Fibroblast of lung (primary cell): ENCODE data around the gene NEUROD2.

Experiments used
- CTCF ChIP-seq, 2 donors: IDR thresholded peaks in 1 of 2; conservative IDR thresholded peaks in 1 of 2; 1 replicate in 1 of 2; 2 replicates in 1 of 2; pipeline ENCODE4 v1.5.1; 2011 to 2012; ENCODE audit warnings: low read length in 2 of 2, control low read depth in 1 of 2, inconsistent platforms in 1 of 2, low read depth in 1 of 2, mild to moderate bottlenecking in 1 of 2
- EZH2 ChIP-seq: IDR thresholded peaks from 2 replicates; pipeline ENCODE4 v1.5.1; 2012; ENCODE audit warnings: low read length, control low read depth, mild to moderate bottlenecking; ENCODE audit errors: missing control alignments

GRCh38 chr17:39595928-39596510 is 11.7 kb downstream of the NEUROD2 start:
- TF ChIP-seq CTCF (conservative IDR thresholded peaks at IDR 0.05 in 1 of 2, IDR thresholded peaks at IDR 0.05 in 1 of 2; ENCODE audit: low read depth in 1 of 2, low read length in 2 of 2) (no peak), EZH2 (no peak)
